ENCODE measurements around the gene PLCH1.

Gene PLCH1

DNA sequence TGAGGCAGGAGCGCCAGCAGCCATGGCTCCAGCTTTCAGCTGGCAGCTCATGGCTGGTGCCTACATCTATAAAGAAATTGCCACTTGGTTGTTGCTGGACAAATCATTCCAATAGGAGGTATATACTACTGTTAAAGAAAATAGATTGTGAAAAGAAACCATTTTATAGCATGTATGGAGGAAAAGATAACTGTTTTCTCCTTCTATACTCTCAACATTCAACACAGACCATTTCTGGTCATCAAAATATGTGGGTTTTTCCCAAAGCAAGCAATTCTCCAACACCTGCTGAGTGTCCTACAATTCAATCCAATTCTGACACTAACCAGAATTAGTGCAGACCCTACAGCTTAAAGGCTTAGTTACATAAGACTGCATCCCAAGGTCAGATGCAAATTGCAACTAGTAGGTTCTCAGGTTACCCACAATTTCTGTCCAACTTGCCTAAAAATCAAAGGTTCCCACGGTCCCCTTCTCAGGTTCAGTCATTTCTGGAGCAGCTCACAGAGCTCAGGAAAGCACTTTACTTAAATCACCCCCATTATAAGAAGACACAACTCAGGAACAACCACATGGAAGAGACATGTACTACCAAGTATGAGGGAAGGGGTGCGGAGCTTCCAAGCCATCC is 409.0 kb downstream of the PLCH1 start:
- TF ChIP-seq CTCF (IDR thresholded peaks at IDR 0.05; ENCODE audit: low read depth, low read length, missing control alignments) = no peak
- H3K4me3 ChIP-seq (replicated peaks; ENCODE audit: low read depth, low read length) = no peak overlapping the region
- DNase-seq (ENCODE audit: extremely low read depth, low read depth) = no peak

DNA sequence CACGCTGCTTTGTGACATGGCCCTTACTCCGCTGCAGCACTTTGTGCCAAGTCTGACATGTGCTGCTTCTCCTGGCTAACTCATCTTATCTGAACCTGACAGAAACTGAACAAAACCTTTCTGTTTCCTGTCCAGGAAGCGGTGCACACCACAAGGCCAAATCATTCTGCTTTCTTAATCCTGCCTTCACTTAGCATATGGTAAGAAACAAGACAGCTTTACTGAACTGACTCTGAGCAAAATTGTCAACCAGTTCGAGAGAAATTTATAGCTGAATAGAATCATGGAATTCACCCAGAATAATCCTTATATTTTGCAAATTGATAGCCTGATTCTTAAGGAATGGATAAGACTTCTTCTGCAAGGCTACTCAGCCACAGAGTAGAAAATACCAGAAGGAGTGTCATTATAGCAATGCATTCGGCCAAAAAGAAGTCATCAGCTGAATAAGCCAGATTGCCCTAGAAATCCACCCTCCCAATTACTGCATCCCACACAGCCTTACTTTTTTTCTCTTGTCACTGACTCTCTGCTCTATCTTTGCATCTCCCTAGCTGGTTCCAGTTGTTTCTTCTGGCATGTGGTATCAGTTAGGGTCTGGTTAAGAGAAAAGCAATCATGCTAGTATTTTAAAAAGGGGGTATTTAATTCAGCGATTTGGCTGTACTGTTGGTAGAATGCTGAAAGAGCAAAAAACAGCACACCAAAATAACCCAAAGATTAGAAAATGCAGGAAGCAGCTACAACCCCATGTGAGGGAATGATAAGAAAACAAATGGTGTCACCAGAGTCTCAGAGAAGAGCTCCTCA is 409.8 kb downstream of the PLCH1 start:
- DNase-seq (ENCODE audit: extremely low read depth, low read depth) = no peak
- no peak for TF ChIP-seq CTCF (IDR thresholded peaks at IDR 0.05; ENCODE audit: low read depth, low read length, missing control alignments)

DNA sequence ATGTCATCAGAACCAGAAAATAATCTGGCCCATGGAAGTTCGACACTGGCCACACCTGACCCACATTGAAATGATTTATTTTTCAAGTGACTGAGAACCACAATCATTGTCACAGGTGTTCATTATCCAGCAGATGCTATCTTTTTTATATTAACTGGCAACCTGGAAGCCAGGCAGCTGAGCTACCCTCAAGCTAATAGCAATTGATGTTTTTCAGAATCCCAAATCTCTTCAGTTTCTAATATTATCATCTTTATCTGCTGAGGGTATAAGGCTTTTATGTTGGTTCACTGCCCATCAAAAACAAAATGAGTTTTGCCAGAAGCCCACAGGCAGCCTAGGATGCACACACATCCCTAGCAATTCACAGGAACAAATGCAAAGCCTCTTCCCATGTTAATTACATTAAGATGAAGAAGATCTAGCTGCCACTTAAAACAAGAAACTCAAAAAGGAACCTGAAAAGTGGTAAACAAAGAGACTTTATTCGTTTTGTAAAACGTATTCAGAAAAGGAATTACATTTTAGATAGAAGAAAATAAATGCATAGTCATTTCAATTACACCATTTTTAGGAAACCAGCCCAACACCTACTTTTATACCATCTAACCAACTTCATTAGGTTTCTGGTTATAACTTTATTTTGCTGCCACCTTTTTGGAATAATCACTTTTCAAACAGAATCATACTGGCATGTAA is 410.5 kb downstream of the PLCH1 start:
- no peak for TF ChIP-seq CTCF (IDR thresholded peaks at IDR 0.05; ENCODE audit: low read depth, low read length, missing control alignments)
- no peak overlapping the region for H3K4me3 ChIP-seq (replicated peaks; ENCODE audit: low read depth, low read length)
- DNase-seq (ENCODE audit: extremely low read depth, low read depth) = no peak

More for the DNA sequence above, 409.8 kb downstream of the PLCH1 start:
- H3K4me3 ChIP-seq (replicated peaks; ENCODE audit: low read depth, low read length) = no peak overlapping the region

DNA sequence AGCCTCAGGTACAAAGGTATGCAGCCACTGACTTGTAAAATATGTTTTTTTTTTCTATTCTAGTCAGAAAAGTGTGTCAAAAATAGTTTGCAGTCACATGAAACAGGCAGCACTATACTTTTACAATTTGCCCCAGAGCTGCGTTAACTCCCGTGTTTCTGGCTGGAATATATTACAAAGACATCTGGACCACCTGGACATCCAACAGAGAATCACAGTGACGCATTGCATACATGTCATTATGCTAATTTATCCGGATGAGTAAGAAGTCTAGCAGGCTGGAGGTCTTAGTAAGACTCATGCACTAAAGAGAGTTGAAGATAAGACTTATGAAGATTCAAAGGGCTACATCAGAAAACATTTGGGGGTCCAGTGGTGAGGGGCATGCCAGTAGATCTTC is 412.2 kb downstream of the PLCH1 start:
- H3K4me3 ChIP-seq (replicated peaks; ENCODE audit: low read depth, low read length) = no peak overlapping the region
- no peak for TF ChIP-seq CTCF (IDR thresholded peaks at IDR 0.05; ENCODE audit: low read depth, low read length, missing control alignments)
- no peak for DNase-seq (ENCODE audit: extremely low read depth, low read depth)

DNA sequence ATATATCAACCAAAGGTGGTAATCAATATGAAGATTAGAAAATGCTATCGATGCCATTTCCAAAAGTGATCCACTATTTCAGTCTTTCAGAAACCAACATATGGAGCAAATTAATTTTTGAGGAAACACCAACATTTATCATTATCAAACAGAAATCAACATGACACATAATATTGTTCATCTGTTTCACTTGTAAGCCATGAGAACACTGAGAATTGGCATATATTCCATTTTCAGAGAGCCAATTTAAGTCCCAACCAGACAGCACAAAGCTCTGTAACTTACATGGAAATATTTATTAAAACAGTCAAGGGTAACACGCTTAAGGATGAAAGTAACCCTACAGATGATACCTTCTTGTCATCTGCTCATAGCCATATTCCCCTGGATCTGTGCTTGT is 413.8 kb downstream of the PLCH1 start:
- no peak for TF ChIP-seq CTCF (IDR thresholded peaks at IDR 0.05; ENCODE audit: low read depth, low read length, missing control alignments)
- DNase-seq (ENCODE audit: extremely low read depth, low read depth) = no peak
- no peak overlapping the region for H3K4me3 ChIP-seq (replicated peaks; ENCODE audit: low read depth, low read length)

DNA sequence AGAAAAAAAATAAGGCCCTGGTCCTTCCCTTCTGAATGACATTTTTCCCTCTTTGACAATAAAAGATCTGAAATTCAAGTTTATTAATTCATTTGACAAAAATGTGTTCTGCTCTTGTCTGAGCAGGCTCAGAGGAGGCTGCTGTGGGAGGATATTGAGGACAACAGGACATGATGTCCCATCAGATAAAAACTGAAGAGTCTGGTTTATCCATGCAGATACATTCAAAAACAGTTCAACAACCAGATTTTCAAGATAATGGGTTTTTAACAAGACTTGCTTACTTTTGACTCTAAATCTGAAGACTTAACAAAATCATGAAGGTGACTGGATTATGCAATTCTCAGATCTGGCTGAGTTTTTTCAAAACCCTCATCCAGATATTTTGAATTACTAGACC is 414.5 kb downstream of the PLCH1 start:
- TF ChIP-seq CTCF (IDR thresholded peaks at IDR 0.05; ENCODE audit: low read depth, low read length, missing control alignments) = no peak
- no peak for DNase-seq (ENCODE audit: extremely low read depth, low read depth)
- no peak overlapping the region for H3K4me3 ChIP-seq (replicated peaks; ENCODE audit: low read depth, low read length)

Measured in HFF-Myc (cell line).